Chondrocyte (in vitro differentiated cells): Measurements from ENCODE around the gene PRKAR1B. TPM values are rescaled to one million over a fixed set of nuclear protein-coding genes. Genes with fewer than 3 reads are reported as not detected.

Experiments
- DNase-seq: peaks from one replicate; pipeline ENCODE4 v3.0.0; 2021; ENCODE audit warnings: mixed read lengths, low spot score
- H3K27ac Mint-ChIP-seq: one replicate; pipeline ENCODE4 v1.8.0; 2021; ENCODE audit warnings: mild to moderate bottlenecking, moderate library complexity, mixed read lengths; ENCODE audit not compliant: unreplicated experiment
- H3K27me3 Mint-ChIP-seq: 2 replicates; pipeline ENCODE4 v1.8.0; 2021; ENCODE audit warnings: low read depth, mixed read lengths
- H3K36me3 Mint-ChIP-seq: 2 replicates; pipeline ENCODE4 v1.8.0; 2021; ENCODE audit warnings: low read depth, mixed read lengths
- H3K4me1 Mint-ChIP-seq: 2 replicates; pipeline ENCODE4 v1.8.0; 2021; ENCODE audit warnings: low read depth, mild to moderate bottlenecking, mixed read lengths
- H3K4me3 Mint-ChIP-seq: one replicate; pipeline ENCODE4 v1.8.0; 2021; ENCODE audit warnings: mild to moderate bottlenecking, moderate library complexity, mixed read lengths; ENCODE audit not compliant: unreplicated experiment
- H3K9me3 Mint-ChIP-seq: 2 replicates; pipeline ENCODE4 v1.8.0; 2021; ENCODE audit warnings: low read depth, mixed read lengths
- CTCF ChIP-seq: fragments of 200-600 bp; sonication (generic); IDR thresholded peaks from 2 replicates; pipeline ENCODE4 v1.5.0; 2021; ENCODE audit warnings: antibody characterized with exemption, mild to moderate bottlenecking, moderate library complexity
- total RNA-seq: library from RNA; stranded (reverse); gene quantifications from 3 replicates; pipeline ENCODE4 v1.2.1, GENCODE V29; 2021

Gene PRKAR1B
- total RNA-seq, 1 donor from 2014 or later, result 7.7 TPM

- Mint-ChIP-seq H3K36me3 (peaks cover 15% of the 10 kb centered on the region), H3K27me3 (no peaks in the 10 kb centered on the region), H3K4me3 (no peak overlapping the region), H3K27ac (no peak overlapping the region), H3K4me1 (peaks cover 22% of the 10 kb centered on the region), H3K9me3 (no peaks in the 10 kb centered on the region)
- DNase-seq, result no peak
- no peak for TF ChIP-seq CTCF
Measured at GRCh38 chr7:772392-772791, 45.3 kb upstream of the PRKAR1B start.

DNA sequence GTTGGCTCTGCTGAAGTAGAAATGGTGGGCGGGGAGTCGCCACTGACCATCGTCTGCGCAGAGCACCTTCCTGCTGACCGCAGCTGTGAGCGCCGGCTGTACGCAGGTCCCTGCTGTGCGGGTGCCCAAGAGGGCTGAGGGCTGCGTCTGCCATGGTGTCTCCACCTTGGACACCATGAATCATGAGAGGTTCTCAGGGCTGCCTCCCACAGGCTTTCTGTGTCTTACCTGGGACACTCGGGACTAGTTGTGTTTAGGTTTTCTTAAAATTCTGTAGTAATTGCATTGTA, 44.9 kb upstream of the PRKAR1B start:
- no peak overlapping the region for H3K27ac Mint-ChIP-seq
- H3K4me1 Mint-ChIP-seq, result peaks cover 20% of the 10 kb centered on the region
- no peaks in the 10 kb centered on the region for H3K27me3 Mint-ChIP-seq
- DNase-seq, result no peak
- peaks cover 14% of the 10 kb centered on the region for H3K36me3 Mint-ChIP-seq
- no peak overlapping the region for H3K4me3 Mint-ChIP-seq
- no peak for TF ChIP-seq CTCF
- no peaks in the 10 kb centered on the region for H3K9me3 Mint-ChIP-seq

DNA sequence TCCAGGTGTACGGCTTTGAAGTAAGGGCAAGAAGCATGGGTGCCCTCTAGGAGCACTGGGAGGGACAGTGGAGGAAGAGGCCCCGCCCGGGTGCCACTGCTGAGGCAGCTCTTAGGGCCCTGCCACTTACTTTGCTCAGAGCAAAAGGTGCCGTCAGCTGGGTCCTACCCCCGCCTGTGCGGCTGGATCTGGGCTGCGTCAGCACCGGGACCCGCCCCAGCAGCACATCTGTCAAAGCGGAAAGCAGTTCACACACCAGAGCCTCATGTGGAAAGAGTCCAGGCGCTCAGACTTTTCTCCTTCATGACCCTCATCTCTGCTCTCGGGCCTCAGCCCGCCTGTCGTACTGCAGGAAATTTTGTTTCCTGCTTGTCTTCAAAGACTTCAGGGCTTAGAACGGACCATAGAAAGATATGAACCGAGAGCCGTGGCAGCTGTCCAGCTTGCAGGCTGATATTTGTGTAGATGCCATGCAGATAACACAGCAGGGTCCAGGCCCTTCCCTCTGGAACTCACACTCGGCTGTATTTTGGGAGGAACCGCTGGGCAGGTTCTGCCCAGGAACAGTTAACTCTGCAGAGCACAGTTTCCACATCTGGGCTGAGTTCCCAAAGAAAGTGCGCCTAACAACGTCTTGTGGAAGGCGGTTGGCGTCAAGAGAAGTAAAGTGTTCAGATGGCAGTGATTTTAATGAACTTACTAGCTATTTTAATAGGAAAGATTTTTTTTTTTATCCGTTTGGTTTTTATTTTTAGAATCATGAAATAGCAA, 44.3 kb upstream of the PRKAR1B start:
- Mint-ChIP-seq H3K27me3 (no peaks in the 10 kb centered on the region), H3K4me1 (peaks cover 20% of the 10 kb centered on the region), H3K9me3 (no peaks in the 10 kb centered on the region), H3K36me3 (peaks cover 16% of the 10 kb centered on the region), H3K4me3 (no peak overlapping the region), H3K27ac (no peak overlapping the region)
- no peak for TF ChIP-seq CTCF
- no peak for DNase-seq

DNA sequence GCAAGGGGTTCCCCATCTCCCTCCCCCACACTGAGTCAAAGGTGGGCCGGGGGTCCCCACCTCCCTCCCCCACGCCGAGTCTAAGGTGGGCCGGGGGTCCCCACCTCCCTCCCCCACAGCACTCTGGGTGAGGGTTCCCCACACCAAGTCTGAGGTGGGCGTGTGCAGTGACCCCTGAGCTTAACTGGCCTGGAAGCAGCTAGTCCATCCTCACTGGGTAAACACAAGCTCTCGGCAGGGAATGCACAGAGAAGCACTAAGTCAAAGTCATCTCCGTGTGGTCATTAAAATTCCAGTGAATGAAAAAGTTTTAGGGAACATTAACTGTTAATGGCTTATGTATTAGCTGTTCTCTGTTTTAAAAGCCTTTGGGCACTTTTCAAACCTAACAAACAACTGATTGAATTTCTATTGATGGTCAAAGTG, 43.7 kb upstream of the PRKAR1B start:
- H3K4me1 Mint-ChIP-seq, result peaks cover 20% of the 10 kb centered on the region
- DNase-seq, result no peak
- H3K27me3 Mint-ChIP-seq, result no peaks in the 10 kb centered on the region
- H3K9me3 Mint-ChIP-seq, result no peaks in the 10 kb centered on the region
- H3K27ac Mint-ChIP-seq, result no peak overlapping the region
- no peak for TF ChIP-seq CTCF
- H3K36me3 Mint-ChIP-seq, result peaks cover 16% of the 10 kb centered on the region
- no peak overlapping the region for H3K4me3 Mint-ChIP-seq

DNA sequence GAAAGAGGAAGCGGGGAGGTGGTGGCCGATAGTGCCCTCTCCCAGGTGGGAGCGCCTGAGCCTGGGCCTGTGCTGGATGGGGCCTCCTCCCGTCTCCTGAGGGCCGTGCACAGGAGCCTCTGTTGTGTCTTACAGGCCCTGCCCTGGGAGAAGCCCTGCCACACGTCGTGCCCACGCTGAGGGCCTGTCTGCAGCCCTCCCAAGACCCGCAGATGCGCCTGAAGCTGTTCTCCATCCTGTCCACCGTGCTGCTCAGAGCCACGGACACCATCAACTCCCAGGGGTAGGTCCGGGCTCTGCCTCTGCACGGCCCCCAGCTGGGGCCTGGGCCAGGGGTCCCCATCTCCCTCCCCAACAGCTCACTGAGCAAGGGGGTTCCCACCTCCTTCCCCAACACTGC, 43.3 kb upstream of the PRKAR1B start:
- Mint-ChIP-seq H3K27ac (no peak overlapping the region), H3K4me3 (no peak overlapping the region), H3K9me3 (no peaks in the 10 kb centered on the region), H3K4me1 (peaks cover 20% of the 10 kb centered on the region), H3K36me3 (peaks cover 17% of the 10 kb centered on the region), H3K27me3 (no peaks in the 10 kb centered on the region)
- DNase-seq, result no peak
- no peak for TF ChIP-seq CTCF
